Measurements from ENCODE around the gene ZYG11B.

Gene ZYG11B

GRCh38 chr1:52792036-52792435, 65.8 kb downstream of the ZYG11B start:
- TF ChIP-seq TAF1 (IDR thresholded peaks at IDR 0.05; ENCODE audit: borderline replicate concordance, insufficient read depth, low read length) (no peak), SIN3A (IDR thresholded peaks at IDR 0.05; ENCODE audit: borderline replicate concordance, insufficient read depth, low read length) (no peak), FOXP2 (optimal IDR thresholded peaks at IDR 0.05; ENCODE audit: borderline replicate concordance, extremely low read depth, extremely low read length, insufficient read depth) (no peak), REST (IDR thresholded peaks at IDR 0.05; ENCODE audit: insufficient read depth in 1 of 2, low read depth in 2 of 2, low read length in 2 of 2) (no peak), POLR2AphosphoS5 (IDR thresholded peaks at IDR 0.05; ENCODE audit: low read depth, low read length) (no peak)

- TF ChIP-seq FOXP2 (optimal IDR thresholded peaks at IDR 0.05; ENCODE audit: borderline replicate concordance, extremely low read depth, extremely low read length, insufficient read depth) (no peak), REST (IDR thresholded peaks at IDR 0.05; ENCODE audit: insufficient read depth in 1 of 2, low read depth in 2 of 2, low read length in 2 of 2) (no peak), POLR2AphosphoS5 (IDR thresholded peaks at IDR 0.05; ENCODE audit: low read depth, low read length) (no peak), TAF1 (IDR thresholded peaks at IDR 0.05; ENCODE audit: borderline replicate concordance, insufficient read depth, low read length) (no peak)
These were observed 69.2 kb downstream of the ZYG11B start for GRCh38 chr1:52795464-52795863.

GRCh38 chr1:52798331-52798730, 72.1 kb downstream of the ZYG11B start:
- no peak for TF ChIP-seq FOXP2 (optimal IDR thresholded peaks at IDR 0.05; ENCODE audit: borderline replicate concordance, extremely low read depth, extremely low read length, insufficient read depth)
- no peak for TF ChIP-seq TAF1 (IDR thresholded peaks at IDR 0.05; ENCODE audit: borderline replicate concordance, insufficient read depth, low read length)
- TF ChIP-seq SIN3A (IDR thresholded peaks at IDR 0.05; ENCODE audit: borderline replicate concordance, insufficient read depth, low read length) = no peak
- no peak for TF ChIP-seq REST (IDR thresholded peaks at IDR 0.05; ENCODE audit: insufficient read depth in 1 of 2, low read depth in 2 of 2, low read length in 2 of 2)
- no peak for TF ChIP-seq POLR2AphosphoS5 (IDR thresholded peaks at IDR 0.05; ENCODE audit: low read depth, low read length)

- TF ChIP-seq REST (IDR thresholded peaks at IDR 0.05; ENCODE audit: insufficient read depth in 1 of 2, low read depth in 2 of 2, low read length in 2 of 2) (no peak), FOXP2 (optimal IDR thresholded peaks at IDR 0.05; ENCODE audit: borderline replicate concordance, extremely low read depth, extremely low read length, insufficient read depth) (no peak), POLR2AphosphoS5 (IDR thresholded peaks at IDR 0.05; ENCODE audit: low read depth, low read length) (no peak), SIN3A (IDR thresholded peaks at IDR 0.05; ENCODE audit: borderline replicate concordance, insufficient read depth, low read length) (no peak), TAF1 (IDR thresholded peaks at IDR 0.05; ENCODE audit: borderline replicate concordance, insufficient read depth, low read length) (no peak)
These were observed 74.8 kb downstream of the ZYG11B start for GRCh38 chr1:52801011-52801410.

GRCh38 chr1:52814465-52814864, 88.2 kb downstream of the ZYG11B start:
- TF ChIP-seq POLR2AphosphoS5 (IDR thresholded peaks at IDR 0.05; ENCODE audit: low read depth, low read length) (no peak), REST (IDR thresholded peaks at IDR 0.05; ENCODE audit: insufficient read depth in 1 of 2, low read depth in 2 of 2, low read length in 2 of 2) (no peak), TAF1 (IDR thresholded peaks at IDR 0.05; ENCODE audit: borderline replicate concordance, insufficient read depth, low read length) (no peak), SIN3A (IDR thresholded peaks at IDR 0.05; ENCODE audit: borderline replicate concordance, insufficient read depth, low read length) (no peak), FOXP2 (optimal IDR thresholded peaks at IDR 0.05; ENCODE audit: borderline replicate concordance, extremely low read depth, extremely low read length, insufficient read depth) (no peak)

All from PFSK-1 (cell line).